HCT116 (cell line): ENCODE data around the gene GSAP.

Experiments
- EZH2phosphoT487 ChIP-seq: fragments of 200-600 bp; IDR thresholded peaks from 2 replicates; pipeline ENCODE4 v1.6.1; 2018; ENCODE audit warnings: antibody characterized with exemption, borderline replicate concordance
- JUND ChIP-seq: IDR thresholded peaks from 2 replicates; pipeline ENCODE4 v1.6.1; 2012
- POLR2A ChIP-seq: IDR thresholded peaks from 2 replicates; pipeline ENCODE4 v1.7.0; 2011; ENCODE audit warnings: borderline replicate concordance; ENCODE audit not compliant: insufficient read depth, insufficient read length; ENCODE audit errors: extremely low read depth

GRCh38 chr7:77417801-77418200, 1.7 kb upstream of the GSAP start:
- TF ChIP-seq JUND (no peak), EZH2phosphoT487 (no peak), POLR2A (no peak)
